ENCODE data around the gene P2RX7. TPM values are rescaled to one million over a fixed set of nuclear protein-coding genes. Genes with fewer than 3 reads are reported as not detected.
"Not testable (repeated sequence)": the region's sequence is repeated elsewhere in the genome, so short reads cannot be mapped to it uniquely, and the experiment has no call there.

Gene P2RX7
- total and polyA plus RNA-seq, 2 experiments from 2014 or later: 0.90 to 1.7 TPM

GRCh38 chr12:121227294-121227693 is 94.6 kb downstream of the P2RX7 start:
- H3K9me3 ChIP-seq (ENCODE audit: low read depth): no peaks in the 10 kb centered on the region
- no peaks in the 10 kb centered on the region for H4K20me1 ChIP-seq (ENCODE audit: insufficient read depth, poor library complexity, severe bottlenecking)
- TF ChIP-seq EZH2 (IDR thresholded peaks at IDR 0.05; ENCODE audit: borderline replicate concordance): no peak
- TF ChIP-seq CTCF (IDR thresholded peaks at IDR 0.05; ENCODE audit: poor library complexity): no peak
- no peak for TF ChIP-seq EZH2phosphoT487 (IDR thresholded peaks at IDR 0.05; ENCODE audit: low read depth, severe bottlenecking, unreplicated experiment)
- peaks cover 26% of the 10 kb centered on the region for H3K4me1 ChIP-seq (ENCODE audit: insufficient read depth)
- H2AFZ ChIP-seq: no peak overlapping the region
- no peaks in the 10 kb centered on the region for H3K9me2 ChIP-seq (replicated peaks; ENCODE audit: insufficient read depth)
- no peak overlapping the region for H3K4me3 ChIP-seq
- no peaks in the 10 kb centered on the region for H3K79me2 ChIP-seq
- peak overlapping the region; percentile 39 for H3K4me2 ChIP-seq
- WGBS (ENCODE audit: low lambda C conversion rate, missing lambda C conversion rate): 37% methylated on average over 9 of the region's 9 CpGs
- no peaks in the 10 kb centered on the region for H3K27me3 ChIP-seq
- peak overlapping the region; percentile 97 for H3K27ac ChIP-seq
- no peaks in the 10 kb centered on the region for H3K36me3 ChIP-seq (replicated peaks; ENCODE audit: insufficient read depth, low read depth)
- peak; percentile 86 for DNase-seq (ENCODE audit: low spot score)

- Histone ChIP-seq H3K27ac (peak overlapping the region; percentile 67), H2AFZ (no peak overlapping the region), H3K9me3 (ENCODE audit: low read depth) (no peaks in the 10 kb centered on the region), H3K27me3 (no peaks in the 10 kb centered on the region), H3K4me1 (ENCODE audit: insufficient read depth) (peaks cover 26% of the 10 kb centered on the region), H3K4me3 (no peak overlapping the region), H3K4me2 (no peak overlapping the region), H3K36me3 (replicated peaks; ENCODE audit: insufficient read depth, low read depth) (no peaks in the 10 kb centered on the region), H3K9me2 (replicated peaks; ENCODE audit: insufficient read depth) (no peaks in the 10 kb centered on the region), H4K20me1 (ENCODE audit: insufficient read depth, poor library complexity, severe bottlenecking) (no peaks in the 10 kb centered on the region), H3K79me2 (no peaks in the 10 kb centered on the region)
- WGBS (ENCODE audit: low lambda C conversion rate, missing lambda C conversion rate): 97% methylated on average over 23 of the region's 24 CpGs
- no peak for TF ChIP-seq EZH2 (IDR thresholded peaks at IDR 0.05; ENCODE audit: borderline replicate concordance)
- TF ChIP-seq EZH2phosphoT487 (IDR thresholded peaks at IDR 0.05; ENCODE audit: low read depth, severe bottlenecking, unreplicated experiment): no peak
- TF ChIP-seq CTCF (IDR thresholded peaks at IDR 0.05; ENCODE audit: poor library complexity): no peak
- no peak for DNase-seq (ENCODE audit: low spot score)
Measured at GRCh38 chr12:121228919-121229665, 96.4 kb downstream of the P2RX7 start.

- 42% methylated on average over 19 of the region's 19 CpGs for WGBS (ENCODE audit: low lambda C conversion rate, missing lambda C conversion rate)
- H3K27ac ChIP-seq: peak overlapping the region; percentile 67
- H3K9me2 ChIP-seq (replicated peaks; ENCODE audit: insufficient read depth); H3K79me2 ChIP-seq; H3K27me3 ChIP-seq; H2AFZ ChIP-seq; H3K4me3 ChIP-seq; H4K20me1 ChIP-seq (ENCODE audit: insufficient read depth, poor library complexity, severe bottlenecking); H3K9me3 ChIP-seq (ENCODE audit: low read depth); H3K36me3 ChIP-seq (replicated peaks; ENCODE audit: insufficient read depth, low read depth): not testable (repeated sequence)
- peak; percentile 84 for TF ChIP-seq CTCF (IDR thresholded peaks at IDR 0.05; ENCODE audit: poor library complexity)
- peaks cover 26% of the 10 kb centered on the region for H3K4me1 ChIP-seq (ENCODE audit: insufficient read depth)
- peak overlapping the region; percentile 47 for H3K4me2 ChIP-seq
- peak; percentile 93 for DNase-seq (ENCODE audit: low spot score)
Measured at GRCh38 chr12:121229826-121230537, 97.3 kb downstream of the P2RX7 start.
